WTC11 (cell line): ENCODE measurements around the gene ZNF584. TPM values are rescaled to one million over a fixed set of nuclear protein-coding genes. Genes with fewer than 3 reads are reported as not detected.

Experiments
- ARID4B ChIP-seq: sonication (generic); formaldehyde crosslinking; IDR thresholded peaks from 2 replicates; pipeline ENCODE4 v1.8.0; 2023; ENCODE audit warnings: missing genetic modification reagents, mild to moderate bottlenecking, borderline replicate concordance
- CREB1 ChIP-seq: sonication (generic); formaldehyde crosslinking; IDR thresholded peaks from 2 replicates; pipeline ENCODE4 v1.8.0; 2023; ENCODE audit warnings: mild to moderate bottlenecking, missing genetic modification reagents
- CREM ChIP-seq: sonication (generic); formaldehyde crosslinking; IDR thresholded peaks from 2 replicates; pipeline ENCODE4 v1.8.1; 2022; ENCODE audit warnings: mild to moderate bottlenecking, missing genetic modification reagents, moderate library complexity
- CTCF ChIP-seq: fragments of 200-600 bp; IDR thresholded peaks from 2 replicates; pipeline ENCODE4 v1.8.0; 2022; ENCODE audit warnings: antibody characterized with exemption
- E2F4 ChIP-seq: sonication (generic); formaldehyde crosslinking; IDR thresholded peaks from 2 replicates; pipeline ENCODE4 v1.8.1; 2022; ENCODE audit warnings: low read depth, mild to moderate bottlenecking, moderate library complexity, missing genetic modification reagents, borderline replicate concordance
- E2F5 ChIP-seq: sonication (generic); formaldehyde crosslinking; IDR thresholded peaks from 2 replicates; pipeline ENCODE4 v1.8.1; 2022; ENCODE audit warnings: mild to moderate bottlenecking, moderate library complexity, missing genetic modification reagents
- ELF4 ChIP-seq: sonication (generic); formaldehyde crosslinking; IDR thresholded peaks from 2 replicates; pipeline ENCODE4 v1.8.1; 2022; ENCODE audit warnings: low read depth, mild to moderate bottlenecking, moderate library complexity, missing genetic modification reagents
- ETV6 ChIP-seq: sonication (generic); formaldehyde crosslinking; IDR thresholded peaks from 2 replicates; pipeline ENCODE4 v1.8.1; 2022; ENCODE audit warnings: mild to moderate bottlenecking, missing genetic modification reagents
- FOXK1 ChIP-seq: sonication (generic); formaldehyde crosslinking; IDR thresholded peaks from 2 replicates; pipeline ENCODE4 v1.8.0; 2022; ENCODE audit warnings: mild to moderate bottlenecking, moderate library complexity, missing genetic modification reagents
- FOXP1 ChIP-seq: sonication (generic); formaldehyde crosslinking; IDR thresholded peaks from 2 replicates; pipeline ENCODE4 v1.8.0; 2022; ENCODE audit warnings: missing genetic modification reagents, mild to moderate bottlenecking, moderate library complexity, borderline replicate concordance
- IRF1 ChIP-seq: sonication (generic); formaldehyde crosslinking; IDR thresholded peaks from 2 replicates; pipeline ENCODE4 v1.8.0; 2023; ENCODE audit warnings: missing genetic modification reagents
- IRF2 ChIP-seq: sonication (generic); formaldehyde crosslinking; IDR thresholded peaks from 2 replicates; pipeline ENCODE4 v1.8.0; 2022; ENCODE audit warnings: low read depth, missing genetic modification reagents, borderline replicate concordance
- MAX ChIP-seq: sonication (generic); formaldehyde crosslinking; IDR thresholded peaks from 2 replicates; pipeline ENCODE4 v1.8.0; 2022; ENCODE audit warnings: mild to moderate bottlenecking, missing genetic modification reagents
- MYBL2 ChIP-seq: sonication (generic); formaldehyde crosslinking; IDR thresholded peaks from 2 replicates; pipeline ENCODE4 v1.8.1; 2023; ENCODE audit warnings: mild to moderate bottlenecking, moderate library complexity, missing genetic modification reagents
- NFE2L1 ChIP-seq: sonication (generic); formaldehyde crosslinking; IDR thresholded peaks from 2 replicates; pipeline ENCODE4 v1.8.1; 2023; ENCODE audit warnings: missing genetic modification reagents
- PRDM15 ChIP-seq: sonication (generic); formaldehyde crosslinking; IDR thresholded peaks from 2 replicates; pipeline ENCODE4 v1.8.0; 2022; ENCODE audit warnings: missing genetic modification reagents
- RELA ChIP-seq: sonication (generic); formaldehyde crosslinking; IDR thresholded peaks from 2 replicates; pipeline ENCODE4 v1.8.1; 2022; ENCODE audit warnings: missing genetic modification reagents, mild to moderate bottlenecking, borderline replicate concordance
- RORB ChIP-seq: fragments of 250-450 bp; sonication (Bioruptor Pico); IDR thresholded peaks from 2 replicates; pipeline ENCODE4 v1.9.0; 2021; ENCODE audit warnings: mild to moderate bottlenecking
- SP1 ChIP-seq: sonication (generic); formaldehyde crosslinking; conservative IDR thresholded peaks from 2 replicates; pipeline ENCODE4 v1.8.1; 2022; ENCODE audit warnings: missing genetic modification reagents
- STAT6 ChIP-seq: sonication (generic); formaldehyde crosslinking; conservative IDR thresholded peaks from 2 replicates; pipeline ENCODE4 v1.8.1; 2023; ENCODE audit warnings: mild to moderate bottlenecking, low read depth, missing genetic modification reagents, moderate library complexity
- ZNF396 ChIP-seq: fragments of 250-450 bp; sonication (Bioruptor Pico); IDR thresholded peaks from 2 replicates; pipeline ENCODE4 v1.8.0; 2021; ENCODE audit warnings: mild to moderate bottlenecking, moderate library complexity, borderline replicate concordance
- total RNA-seq: library from RNA; stranded (reverse); gene quantifications from 3 replicates; pipeline ENCODE4 v1.2.3, GENCODE V29; 2021

The ZNF584 gene
- total RNA-seq, 1 experiment from 2014 or later = 6.8 TPM

- TF ChIP-seq RORB (CRISPR knock-in tag) (no peak), RELA (CRISPR knock-in tag) (peak; percentile 59; the same call in 1 of the 2 replicates), NFE2L1 (CRISPR knock-in tag) (peak; percentile 70; the same call in 1 of the 2 replicates), PRDM15 (peak; percentile 20; the same call in 1 of the 2 replicates), ETV6 (peak; percentile 39; the same call in 1 of the 2 replicates), SP1 (CRISPR knock-in tag) (peak; percentile 85), CTCF (no peak), ARID4B (peak; percentile 40), IRF2 (0 out of 2 replicates have a peak, but pooled peaks have one; percentile 39), E2F5 (CRISPR knock-in tag) (peak; percentile 60; the same call in 1 of the 2 replicates), MYBL2 (CRISPR knock-in tag) (peak; percentile 38), E2F4 (CRISPR knock-in tag) (0 out of 2 replicates have a peak, but pooled peaks have one; percentile 58), IRF1 (CRISPR knock-in tag) (peak; percentile 80), CREB1 (CRISPR knock-in tag) (peak; percentile 89), ZNF396 (CRISPR knock-in tag) (no peak), ELF4 (CRISPR knock-in tag) (0 out of 2 replicates have a peak, but pooled peaks have one; percentile 31), CREM (CRISPR knock-in tag) (peak; percentile 82), FOXK1 (CRISPR knock-in tag) (peak; percentile 83), STAT6 (CRISPR knock-in tag) (no peak), FOXP1 (CRISPR knock-in tag) (peak; percentile 86), MAX (CRISPR knock-in tag) (peak; percentile 93)
Observed at GRCh38 chr19:58386576-58387337, 21.7 kb upstream of the ZNF584 start, which contains the start of gene RPS5 (continued).
